Measurements from ENCODE around the gene WWC1.
"Not testable (repeated sequence)": the region's sequence is repeated elsewhere in the genome, so short reads cannot be mapped to it uniquely, and the experiment has no call there.

Gene WWC1

GRCh38 chr5:168308976-168309598 is 17.6 kb downstream of the WWC1 start:
- no peak for DNase-seq (ENCODE audit: low read depth in 3 of 3)

GRCh38 chr5:168310541-168310940 is 19.1 kb downstream of the WWC1 start:
- DNase-seq (ENCODE audit: low read depth in 3 of 3) = not testable (repeated sequence)

GRCh38 chr5:168311061-168311566 is 19.7 kb downstream of the WWC1 start:
- no peak for DNase-seq (ENCODE audit: low read depth in 3 of 3)

- DNase-seq (ENCODE audit: low read depth in 3 of 3) = no peak
Observed at GRCh38 chr5:168312606-168313295, 21.3 kb downstream of the WWC1 start.

DNA sequence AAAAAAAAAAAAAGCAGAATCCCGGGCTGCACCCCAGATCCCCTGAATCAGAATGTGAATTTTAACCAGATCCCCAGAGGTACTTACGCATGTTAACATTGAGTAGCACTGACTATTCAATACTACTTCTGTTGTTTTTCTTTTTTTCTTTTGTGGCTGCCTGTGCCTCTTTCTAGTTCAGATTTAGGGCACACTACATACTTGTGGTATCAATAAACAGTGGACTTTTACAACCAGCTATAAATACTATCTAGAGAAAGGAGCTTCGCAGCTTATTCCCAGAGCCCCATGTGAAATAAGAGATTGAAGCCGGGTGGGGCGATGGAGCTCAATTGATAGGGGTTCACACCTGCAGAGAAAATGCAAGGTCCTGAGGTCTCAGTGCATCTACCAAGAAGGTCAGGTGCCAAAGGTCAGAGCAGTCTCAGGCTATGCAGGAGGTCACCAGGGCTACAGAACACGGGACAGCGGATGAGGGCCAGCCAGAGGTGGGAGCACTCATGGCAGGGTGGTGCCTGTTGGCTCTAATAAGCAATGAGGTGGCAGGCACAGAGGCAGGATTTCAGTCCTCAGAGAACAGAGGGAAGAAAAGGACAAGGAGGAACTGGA is 22.3 kb downstream of the WWC1 start:
- no peak for DNase-seq (ENCODE audit: low read depth in 3 of 3)

- DNase-seq (ENCODE audit: low read depth in 3 of 3) = no peak
Observed at GRCh38 chr5:168314735-168315411, 23.4 kb downstream of the WWC1 start.

DNA sequence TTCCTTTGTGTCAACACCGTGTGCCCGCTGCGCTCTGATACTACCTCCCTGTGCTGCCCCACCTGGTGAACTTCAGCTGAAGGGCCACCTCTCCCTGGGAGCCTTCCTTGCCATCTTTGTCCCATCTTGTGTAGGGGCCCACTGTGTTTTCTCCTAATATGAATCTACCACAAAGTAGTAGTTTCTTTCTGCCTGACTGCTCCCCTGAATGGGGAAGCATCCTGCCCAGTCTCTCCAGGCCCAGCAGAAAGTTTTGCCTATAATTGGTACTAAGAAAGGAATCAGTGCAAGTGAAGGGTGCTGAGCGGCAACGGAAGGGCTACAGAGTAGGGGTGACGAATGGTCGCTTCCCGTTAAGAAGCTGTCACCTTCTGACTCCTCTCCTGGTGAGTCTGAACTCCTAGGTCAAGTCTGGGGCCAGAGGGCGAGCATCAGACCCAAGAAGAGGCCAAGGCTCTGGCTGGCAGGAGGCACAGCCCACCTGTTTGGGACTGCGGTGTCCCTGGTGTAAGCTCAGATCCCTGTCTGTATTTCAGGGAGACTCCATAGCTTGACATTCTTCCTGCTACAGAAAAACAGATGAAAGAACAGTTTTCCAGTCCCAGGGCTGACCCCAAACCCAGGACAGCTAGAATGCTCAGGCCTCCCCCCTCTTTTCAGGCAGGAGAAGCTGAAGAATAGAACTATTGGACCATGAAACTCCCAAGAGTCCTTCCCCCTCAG is 24.1 kb downstream of the WWC1 start:
- DNase-seq (ENCODE audit: low read depth in 3 of 3) = no peak

DNA sequence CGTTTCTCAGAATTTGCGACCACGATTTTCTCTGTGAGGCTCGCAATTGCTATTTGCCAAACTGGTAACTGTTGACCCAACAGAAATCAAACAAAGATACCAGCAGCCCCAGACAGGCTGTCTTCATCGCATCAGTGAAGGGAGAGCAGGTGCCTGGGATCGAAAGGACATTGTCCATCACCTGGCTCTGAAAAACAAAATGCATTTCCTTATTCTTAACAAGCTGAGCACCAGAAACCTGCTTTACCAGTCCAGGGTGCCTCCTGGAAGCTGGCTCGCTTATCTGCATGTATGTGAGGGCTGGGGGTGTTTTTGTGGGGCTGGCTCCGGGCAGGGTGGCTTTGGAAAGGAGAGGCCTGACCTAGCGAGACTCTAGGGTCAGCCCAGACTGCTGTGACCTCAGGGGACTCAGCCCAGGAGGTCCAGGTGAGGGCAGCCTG is 24.7 kb downstream of the WWC1 start:
- DNase-seq (ENCODE audit: low read depth in 3 of 3) = no peak

- DNase-seq (ENCODE audit: low read depth in 3 of 3) = no peak
Observed at GRCh38 chr5:168317096-168317520, 25.7 kb downstream of the WWC1 start.

DNA sequence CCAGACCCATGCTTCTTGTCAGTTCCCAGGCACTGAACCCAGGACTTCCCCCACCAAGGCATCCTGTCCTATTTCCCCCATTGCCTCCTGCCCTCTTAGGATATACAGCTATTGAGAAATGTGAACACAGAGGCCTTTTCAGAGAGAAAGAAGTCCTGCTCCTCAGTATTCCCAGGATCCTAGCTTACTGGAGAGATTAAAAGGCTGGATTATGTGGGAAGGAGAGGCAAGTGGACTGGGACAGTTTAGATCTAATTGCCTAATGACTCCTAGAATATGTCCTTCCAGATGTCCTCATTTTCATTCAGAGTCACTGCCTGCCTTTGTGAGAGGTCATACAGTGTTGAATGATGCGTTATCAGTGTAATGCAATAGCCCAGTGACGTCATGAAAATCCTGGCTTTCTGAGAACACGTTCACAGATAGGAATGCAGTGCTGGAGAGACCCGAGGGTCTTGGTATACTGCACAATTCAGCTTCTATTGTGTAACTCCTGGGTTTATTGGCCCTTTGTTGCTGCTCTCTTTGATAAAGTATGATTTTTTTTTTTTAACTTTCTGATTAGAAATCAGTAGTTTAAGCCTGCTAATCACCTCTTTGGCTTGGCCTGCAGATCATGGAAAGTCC is 26.2 kb downstream of the WWC1 start:
- no peak for DNase-seq (ENCODE audit: low read depth in 3 of 3)

DNA sequence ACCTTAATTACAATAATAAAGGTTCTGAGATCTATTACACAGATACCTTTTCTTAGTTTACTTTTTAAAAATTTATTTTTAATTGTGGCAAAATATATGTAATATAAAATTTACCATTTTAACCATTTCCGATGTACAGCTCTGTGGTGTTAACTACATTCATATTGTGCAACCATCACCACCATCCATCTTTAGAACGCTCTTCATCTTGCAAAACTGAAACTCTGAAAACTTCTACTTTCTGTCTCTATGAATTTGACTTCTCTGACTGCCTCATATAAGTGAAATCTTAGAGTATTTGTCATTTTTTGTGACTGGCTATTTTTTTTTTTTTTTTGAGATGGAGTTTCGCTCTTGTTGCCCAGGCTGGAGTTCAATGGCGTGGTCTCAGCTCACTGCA is 26.8 kb downstream of the WWC1 start:
- DNase-seq (ENCODE audit: low read depth in 3 of 3) = no peak

DNA sequence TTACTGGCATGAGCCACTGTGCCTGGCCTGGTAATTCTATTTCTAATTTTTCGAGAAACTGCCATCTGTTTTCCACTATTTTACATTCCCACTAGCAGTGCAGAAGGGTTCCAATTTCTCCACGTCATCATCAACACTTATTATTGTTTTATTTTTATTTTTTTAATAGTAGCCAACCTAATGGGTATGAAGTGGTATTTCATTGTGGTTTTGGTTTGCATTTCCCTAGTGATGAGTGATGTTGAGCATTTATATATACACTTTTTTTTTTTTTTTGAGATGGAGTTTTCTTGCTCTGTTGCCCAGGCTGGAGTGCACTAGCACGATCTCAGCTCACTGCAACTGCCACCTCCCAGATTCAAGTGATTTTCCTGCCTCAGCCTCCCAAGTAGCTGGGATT is 28.3 kb downstream of the WWC1 start:
- DNase-seq (ENCODE audit: low read depth in 3 of 3) = no peak

- DNase-seq (ENCODE audit: low read depth in 3 of 3) = no peak
Observed at GRCh38 chr5:168320805-168321204, 29.4 kb downstream of the WWC1 start.

DNA sequence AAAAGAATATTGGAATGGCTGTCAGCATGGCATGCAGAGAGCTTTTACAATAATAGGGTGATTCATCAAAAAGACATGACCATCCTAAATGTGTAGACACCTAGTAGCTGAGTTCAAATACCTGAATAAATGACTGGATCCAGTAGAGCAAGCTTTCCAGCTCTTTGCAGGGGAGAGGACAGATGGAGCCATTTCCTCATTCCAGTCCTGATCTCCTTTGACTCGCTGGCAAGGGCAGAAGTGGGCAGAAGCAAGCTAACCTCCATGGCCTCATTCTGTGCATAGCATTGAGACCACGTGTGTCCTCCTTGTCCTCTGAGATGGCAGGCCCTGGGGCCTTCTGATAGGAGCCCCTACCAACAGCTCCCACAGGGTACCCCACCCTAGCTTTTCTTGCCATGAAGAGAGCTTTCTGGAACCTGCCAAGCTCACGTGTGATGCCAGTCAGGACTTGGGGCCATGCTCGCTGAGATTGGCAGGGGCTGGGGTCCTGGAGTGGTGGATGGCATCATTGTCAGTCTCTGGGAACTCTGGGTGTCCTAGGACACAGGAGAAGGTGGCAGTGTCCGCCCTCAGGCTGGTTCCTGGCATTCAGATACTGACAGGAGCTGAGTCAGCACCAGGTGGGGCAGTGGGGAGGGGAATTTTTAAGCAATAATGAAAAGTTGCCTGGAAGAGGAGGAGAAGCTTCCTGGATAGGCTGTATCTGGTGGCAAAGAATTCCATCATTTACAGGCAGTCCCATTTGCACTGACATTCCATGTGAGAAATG is 33.6 kb downstream of the WWC1 start:
- no peak for DNase-seq (ENCODE audit: low read depth in 3 of 3)

- DNase-seq (ENCODE audit: low read depth in 3 of 3) = no peak
Observed at GRCh38 chr5:168327019-168327421, 35.6 kb downstream of the WWC1 start.

DNA sequence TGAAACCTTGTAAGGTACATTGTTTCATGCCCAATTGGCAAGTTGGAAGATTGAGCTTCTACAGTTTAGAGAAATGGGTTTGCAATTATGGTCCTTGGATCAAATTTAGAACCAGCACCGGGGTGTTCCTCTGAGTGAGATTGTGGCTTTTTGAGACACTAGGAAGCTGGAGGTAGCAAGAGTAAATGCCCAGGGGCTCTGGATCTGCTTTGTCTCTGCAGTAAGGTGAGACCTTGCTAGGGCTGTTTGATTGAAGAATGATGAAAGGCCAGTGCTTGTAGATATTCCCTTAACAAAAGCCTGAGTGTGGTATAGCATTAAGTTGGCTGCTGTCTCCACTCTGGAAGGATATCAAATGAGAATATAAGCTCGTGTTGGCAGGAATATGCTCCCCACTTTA is 36.0 kb downstream of the WWC1 start:
- DNase-seq (ENCODE audit: low read depth in 3 of 3) = no peak

GRCh38 chr5:168327994-168328393 is 36.5 kb downstream of the WWC1 start:
- no peak for DNase-seq (ENCODE audit: low read depth in 3 of 3)

DNA sequence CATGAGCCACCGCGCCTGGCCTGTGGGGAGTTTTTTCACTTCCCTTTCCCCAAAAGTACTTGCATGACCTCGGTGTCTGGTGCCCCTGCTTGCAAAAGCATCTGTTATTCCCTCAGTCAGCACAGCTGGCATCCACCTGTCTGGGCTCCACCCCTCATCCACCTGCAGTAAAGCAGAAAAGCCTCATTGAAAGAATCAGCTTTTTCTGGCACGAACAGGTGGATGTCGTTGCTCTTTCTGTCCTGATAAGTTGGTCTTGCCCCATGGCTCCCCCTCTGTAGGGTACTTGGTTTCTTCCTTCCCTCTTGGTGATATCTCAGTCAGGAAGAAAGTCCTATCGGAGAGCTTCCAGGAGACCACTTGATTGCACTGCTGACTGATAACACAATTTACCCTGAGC is 37.4 kb downstream of the WWC1 start:
- DNase-seq (ENCODE audit: low read depth in 3 of 3) = no peak

GRCh38 chr5:168329302-168329701 is 37.9 kb downstream of the WWC1 start:
- no peak for DNase-seq (ENCODE audit: low read depth in 3 of 3)

DNA sequence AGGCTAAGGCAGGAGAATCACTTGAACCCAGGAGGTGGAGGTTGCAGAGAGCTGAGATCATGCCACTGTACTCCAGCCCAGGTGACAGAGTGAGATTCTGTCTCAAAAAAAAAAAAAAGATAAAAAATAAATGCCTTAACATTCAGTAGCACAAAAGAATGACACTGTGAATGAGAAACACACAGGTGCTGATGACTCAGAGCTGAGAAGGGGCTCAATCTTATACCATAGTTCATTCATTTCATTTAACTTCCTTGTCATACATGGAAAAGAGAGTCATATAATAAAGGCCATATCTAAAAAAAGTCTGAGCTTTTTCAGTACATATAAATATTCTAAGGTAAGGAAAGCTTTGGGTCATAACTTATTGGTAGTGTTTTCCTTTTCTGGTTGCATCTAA is 40.6 kb downstream of the WWC1 start:
- DNase-seq (ENCODE audit: low read depth in 3 of 3) = no peak

DNA sequence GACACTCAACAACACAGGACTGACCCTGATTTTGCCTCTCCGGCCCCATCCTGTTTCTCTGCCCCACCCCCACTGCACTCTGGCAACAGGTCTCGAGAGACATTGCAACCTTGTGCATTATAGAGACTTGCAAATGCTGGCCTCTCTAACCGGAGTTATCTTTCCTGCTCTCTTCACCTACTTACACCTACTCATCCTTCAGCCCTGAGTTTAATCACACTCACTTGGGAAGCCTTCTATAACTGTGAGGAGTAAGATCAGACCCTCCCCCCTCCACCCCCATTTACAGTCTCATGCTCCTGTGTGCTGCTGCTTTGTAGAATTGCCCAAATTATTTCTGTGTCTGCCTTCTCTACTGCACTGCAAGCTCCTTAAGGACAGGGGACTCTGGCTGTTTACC is 42.8 kb downstream of the WWC1 start:
- no peak for DNase-seq (ENCODE audit: low read depth in 3 of 3)
